SK-N-MC (cell line): ENCODE results near the gene ADAM11.
A peak's percentile ranks its signal among the peaks of the same experiment; 100 is the strongest.

ENCODE experiments used
- DNase-seq: peaks from one replicate; pipeline ENCODE4 v3.0.0-alpha.2; 2011; ENCODE audit warnings: low read depth, low spot score
- H3K27ac ChIP-seq: fragments of 200-600 bp; sonication (generic); 2 replicates; pipeline ENCODE4 v1.5.1; 2016; ENCODE audit warnings: mixed run types
- H3K36me3 ChIP-seq: fragments of 200-600 bp; sonication (generic); 2 replicates; pipeline ENCODE4 v1.6.1; 2017; ENCODE audit warnings: antibody characterized with exemption, low read length, mixed read lengths; ENCODE audit not compliant: insufficient read depth
- H3K4me3 ChIP-seq: fragments of 200-600 bp; sonication (generic); 2 replicates; pipeline ENCODE4 v1.5.1; 2016
- H3K9ac ChIP-seq: fragments of 200-600 bp; sonication (generic); 2 replicates; pipeline ENCODE4 v1.8.0; 2017; ENCODE audit warnings: mixed run types, mixed read lengths; ENCODE audit not compliant: insufficient read length
- H3K9me3 ChIP-seq: fragments of 200-600 bp; sonication (generic); 2 replicates; pipeline ENCODE4 v1.6.1; 2017; ENCODE audit warnings: low read depth, mild to moderate bottlenecking, antibody characterized with exemption, low read length, moderate library complexity, mixed read lengths
- EZH2 ChIP-seq: fragments of 200-600 bp; sonication (generic); IDR thresholded peaks from one replicate; pipeline ENCODE4 v1.6.1; 2017; ENCODE audit warnings: antibody characterized with exemption
- FOXP2 ChIP-seq: optimal IDR thresholded peaks from 2 replicates; pipeline ENCODE3; 2011; ENCODE audit warnings: mild to moderate bottlenecking, moderate library complexity; ENCODE audit not compliant: insufficient read depth; ENCODE audit errors: extremely low read length, control extremely low read depth
- POLR2AphosphoS5 ChIP-seq: IDR thresholded peaks from 2 replicates; pipeline ENCODE4 v1.6.1; 2012; ENCODE audit warnings: mild to moderate bottlenecking, low read depth, low read length, borderline replicate concordance

Gene ADAM11

GRCh38 chr17:44795421-44795820, 36.6 kb downstream of the ADAM11 start:
- H3K4me3 ChIP-seq: no peak overlapping the region
- peak overlapping the region; percentile 72; the same call in 1 of the 2 replicates for H3K27ac ChIP-seq
- no peaks in the 10 kb centered on the region for H3K9me3 ChIP-seq
- no peak for DNase-seq
- H3K36me3 ChIP-seq: peaks cover 27% of the 10 kb centered on the region
- no peak overlapping the region for H3K9ac ChIP-seq
- TF ChIP-seq EZH2: no peak
- no peak for TF ChIP-seq POLR2AphosphoS5
- no peak for TF ChIP-seq FOXP2

GRCh38 chr17:44795928-44796327, 37.1 kb downstream of the ADAM11 start:
- DNase-seq: no peak
- Histone ChIP-seq H3K36me3 (peaks cover 32% of the 10 kb centered on the region), H3K9me3 (no peaks in the 10 kb centered on the region), H3K9ac (no peak overlapping the region), H3K4me3 (no peak overlapping the region), H3K27ac (no peak overlapping the region)
- TF ChIP-seq POLR2AphosphoS5: 0 out of 2 replicates have a peak, but pooled peaks have one; percentile 10
- TF ChIP-seq FOXP2: no peak

GRCh38 chr17:44796731-44797130, 37.9 kb downstream of the ADAM11 start:
- peaks cover 40% of the 10 kb centered on the region for H3K36me3 ChIP-seq
- no peaks in the 10 kb centered on the region for H3K9me3 ChIP-seq
- H3K4me3 ChIP-seq: no peak overlapping the region
- TF ChIP-seq EZH2 (no peak), FOXP2 (no peak), POLR2AphosphoS5 (no peak)
- H3K9ac ChIP-seq: no peak overlapping the region
- DNase-seq: no peak
- H3K27ac ChIP-seq: no peak overlapping the region

- no peak for DNase-seq
- Histone ChIP-seq H3K4me3 (no peak overlapping the region), H3K9me3 (no peaks in the 10 kb centered on the region), H3K9ac (no peak overlapping the region), H3K27ac (no peak overlapping the region), H3K36me3 (peaks cover 51% of the 10 kb centered on the region)
- TF ChIP-seq FOXP2 (no peak), POLR2AphosphoS5 (no peak), EZH2 (no peak)
Observed at GRCh38 chr17:44797802-44798201, 39.0 kb downstream of the ADAM11 start.

- H3K9ac ChIP-seq: no peak overlapping the region
- H3K36me3 ChIP-seq: peaks cover 57% of the 10 kb centered on the region
Observed at GRCh38 chr17:44798356-44798755, 39.6 kb downstream of the ADAM11 start.

GRCh38 chr17:44801880-44802279, 43.1 kb downstream of the ADAM11 start:
- Histone ChIP-seq H3K36me3 (peaks cover 89% of the 10 kb centered on the region), H3K4me3 (no peak overlapping the region), H3K9me3 (no peaks in the 10 kb centered on the region), H3K9ac (no peak overlapping the region), H3K27ac (no peak overlapping the region)
- DNase-seq: no peak
- no peak for TF ChIP-seq FOXP2
- TF ChIP-seq POLR2AphosphoS5: no peak
- TF ChIP-seq EZH2: no peak

More at GRCh38 chr17:44798356-44798755, 39.6 kb downstream of the ADAM11 start:
- no peak for TF ChIP-seq FOXP2
- TF ChIP-seq EZH2: no peak
- TF ChIP-seq POLR2AphosphoS5: no peak
- no peaks in the 10 kb centered on the region for H3K9me3 ChIP-seq
- DNase-seq: no peak
- 0 out of 2 replicates have a peak overlapping the region, but pooled peaks have one; percentile 21 for H3K27ac ChIP-seq
- no peak overlapping the region for H3K4me3 ChIP-seq

- no peak for TF ChIP-seq EZH2
- TF ChIP-seq FOXP2: no peak
- TF ChIP-seq POLR2AphosphoS5: no peak
- no peaks in the 10 kb centered on the region for H3K9me3 ChIP-seq
- no peak for DNase-seq
- H3K9ac ChIP-seq: no peak overlapping the region
- peaks cover 68% of the 10 kb centered on the region for H3K36me3 ChIP-seq
- no peak overlapping the region for H3K4me3 ChIP-seq
- H3K27ac ChIP-seq: no peak overlapping the region
Observed at GRCh38 chr17:44804302-44805089, 45.7 kb downstream of the ADAM11 start.

- Histone ChIP-seq H3K9me3 (no peaks in the 10 kb centered on the region), H3K9ac (no peak overlapping the region), H3K27ac (no peak overlapping the region), H3K36me3 (peaks cover 43% of the 10 kb centered on the region), H3K4me3 (no peak overlapping the region)
- no peak for DNase-seq
- TF ChIP-seq FOXP2 (no peak), EZH2 (no peak), POLR2AphosphoS5 (no peak)
Observed at GRCh38 chr17:44807093-44807816, 48.5 kb downstream of the ADAM11 start.

GRCh38 chr17:44807817-44808155, 49.0 kb downstream of the ADAM11 start:
- H3K4me3 ChIP-seq: no peak overlapping the region
- peaks cover 38% of the 10 kb centered on the region for H3K36me3 ChIP-seq
- H3K27ac ChIP-seq: no peak overlapping the region
- no peak for DNase-seq
- H3K9ac ChIP-seq: no peak overlapping the region
- H3K9me3 ChIP-seq: no peaks in the 10 kb centered on the region
- TF ChIP-seq FOXP2 (no peak), EZH2 (no peak), POLR2AphosphoS5 (no peak)
